SK-N-SH (cell line): ENCODE results near the gene H2BK1. TPM values are rescaled to one million over a fixed set of nuclear protein-coding genes. Genes with fewer than 3 reads are reported as not detected.
A peak's percentile ranks its signal among the peaks of the same experiment; 100 is the strongest.

ENCODE experiments used
- CTCF ChIA-PET: fragments of 300-600, 350-600 bp; formaldehyde crosslinking; extraction: SDS; loops from one replicate; lab custom pipeline; 2021; lab: Yijun Ruan, JAX
- POLR2A ChIA-PET: fragments of 350-600 bp; sonication (Branson Sonifier 250); formaldehyde crosslinking; extraction: SDS; loops from one replicate; lab custom pipeline; 2020; ENCODE audit warnings: antibody characterized with exemption, inconsistent platforms; lab: Yijun Ruan, JAX
- DNase-seq: peaks from one replicate; pipeline ENCODE4 v3.0.0; 2012
- H2AFZ ChIP-seq: fragments of 200-600 bp; sonication (generic); 2 replicates; pipeline ENCODE4 v1.8.1; 2016; ENCODE audit warnings: antibody characterized with exemption, mild to moderate bottlenecking, low read depth
- H3F3A ChIP-seq: fragments of 200-600 bp; sonication (generic); replicated peaks from 2 replicates; pipeline ENCODE3; 2016; ENCODE audit warnings: antibody characterized with exemption, mild to moderate bottlenecking; ENCODE audit not compliant: insufficient read depth
- H3K27ac ChIP-seq, 2 experiments: fragments of 200-500 bp in 1 of 2; fragments of 200-600 bp in 1 of 2; sonication (Bioruptor generic) in 1 of 2; sonication (generic), shearing (Covaris generic) in 1 of 2; 2 replicates each; pipeline versions ENCODE4 v1.5.1 to v1.6.1; 2014 to 2016; ENCODE audit warnings: low read depth in 2 of 2, inconsistent platforms in 1 of 2, low read length in 1 of 2, mild to moderate bottlenecking in 1 of 2, mixed read lengths in 1 of 2
- H3K27me3 ChIP-seq: fragments of 200-600 bp; sonication (generic), shearing (Covaris generic); 2 replicates; pipeline ENCODE4 v1.6.1; 2016; ENCODE audit warnings: mixed run types; ENCODE audit not compliant: insufficient read depth
- H3K36me3 ChIP-seq, 2 experiments: fragments of 200-500 bp in 1 of 2; fragments of 200-600 bp in 1 of 2; sonication (Bioruptor generic) in 1 of 2; sonication (generic) in 1 of 2; replicated peaks in 1 of 2; 2 replicates each; pipeline versions ENCODE3 to v1.5.1; 2014 to 2016; ENCODE audit warnings: low read length in 1 of 2, mild to moderate bottlenecking in 1 of 2; ENCODE audit not compliant: insufficient read depth in 2 of 2, control insufficient read depth in 1 of 2
- H3K4me1 ChIP-seq, 2 experiments: fragments of 200-500 bp in 1 of 2; fragments of 200-600 bp in 1 of 2; sonication (Bioruptor generic) in 1 of 2; sonication (generic), shearing (Covaris generic) in 1 of 2; 2 replicates each; pipeline versions ENCODE4 v1.5.1 to v1.6.1; 2014 to 2016; ENCODE audit warnings: low read depth in 1 of 2, low read length in 1 of 2, mixed run types in 1 of 2; ENCODE audit not compliant: insufficient read depth in 2 of 2, control insufficient read depth in 1 of 2
- H3K4me2 ChIP-seq: fragments of 200-600 bp; sonication (generic), shearing (Covaris generic); 2 replicates; pipeline ENCODE4 v1.6.1; 2017; ENCODE audit warnings: mixed run types
- H3K4me3 ChIP-seq, 2 experiments: fragments of 200-500 bp in 1 of 2; fragments of 200-600 bp in 1 of 2; sonication (Bioruptor generic) in 1 of 2; sonication (generic), shearing (Covaris generic) in 1 of 2; 2 replicates each; pipeline versions ENCODE4 v1.5.1 to v1.8.1; 2014 to 2016; ENCODE audit warnings: low read depth in 2 of 2, inconsistent platforms in 1 of 2, low read length in 1 of 2, mild to moderate bottlenecking in 1 of 2, mixed read lengths in 1 of 2, moderate library complexity in 1 of 2
- H3K79me2 ChIP-seq: fragments of 200-600 bp; sonication (generic); 2 replicates; pipeline ENCODE4 v1.8.1; 2017; ENCODE audit warnings: mild to moderate bottlenecking; ENCODE audit not compliant: insufficient read depth
- H3K9ac ChIP-seq: fragments of 200-600 bp; sonication (generic); 2 replicates; pipeline ENCODE4 v1.6.1; 2017; ENCODE audit warnings: mixed run types
- H3K9me2 ChIP-seq: fragments of 200-600 bp; sonication (generic); 2 replicates; pipeline ENCODE4 v1.6.1; 2017; ENCODE audit warnings: mixed run types
- H3K9me3 ChIP-seq: fragments of 200-600 bp; sonication (generic); 2 replicates; pipeline ENCODE4 v1.6.1; 2017; ENCODE audit warnings: mixed run types, mild to moderate bottlenecking, moderate library complexity
- H4K20me1 ChIP-seq: fragments of 200-600 bp; sonication (generic); 2 replicates; pipeline ENCODE4 v1.6.1; 2017; ENCODE audit warnings: mild to moderate bottlenecking, mixed run types; ENCODE audit not compliant: insufficient read depth
- JUND ChIP-seq: IDR thresholded peaks from 2 replicates; pipeline ENCODE4 v1.4.0; 2012
- MXI1 ChIP-seq: IDR thresholded peaks from 2 replicates; pipeline ENCODE4 v1.6.1; 2012; ENCODE audit warnings: mild to moderate bottlenecking, low read depth, low read length, improper control_type of control experiment
- POLR2AphosphoS5 ChIP-seq: IDR thresholded peaks from 2 replicates; pipeline ENCODE4 v1.6.1; 2012; ENCODE audit warnings: low read depth, low read length
- REST ChIP-seq: IDR thresholded peaks from 2 replicates; pipeline ENCODE4 v1.6.1; 2012; ENCODE audit warnings: mild to moderate bottlenecking, low read depth, low read length, moderate library complexity
- RXRA ChIP-seq: IDR thresholded peaks from 2 replicates; pipeline ENCODE4 v1.4.0; 2012; ENCODE audit warnings: low read depth, mild to moderate bottlenecking, borderline replicate concordance
- TEAD4 ChIP-seq: IDR thresholded peaks from 2 replicates; pipeline ENCODE4 v1.4.0; 2012; ENCODE audit warnings: mild to moderate bottlenecking, borderline replicate concordance; ENCODE audit not compliant: insufficient read depth
- USF2 ChIP-seq: fragments of 150-350 bp; IDR thresholded peaks from 2 replicates; pipeline ENCODE4 v1.6.1; 2017; ENCODE audit warnings: antibody characterized with exemption, low read length, low read depth, borderline replicate concordance
- ZBTB33 ChIP-seq: IDR thresholded peaks from 2 replicates; pipeline ENCODE4 v1.4.0; 2012; ENCODE audit warnings: low read depth, borderline replicate concordance
- WGBS: methylation state at CpG from one replicate; pipeline ENCODE4 v1.1.6; 2017; ENCODE audit warnings: low lambda C conversion rate; 5-methylcytosine and 5-hydroxymethylcytosine counted together
- polyA plus RNA-seq, 3 experiments: library from polyadenylated mRNA; depleted of rRNA; stranded (reverse); fragments of >200 nt; gene quantifications; 2 replicates each; pipeline ENCODE4 v1.2.3, GENCODE V29; 2012
- TF ChIP-seq, protein P1 (sequence below): IDR thresholded peaks from 2 replicates; pipeline ENCODE4 v1.4.0; 2012; ENCODE audit warnings: low read depth, borderline replicate concordance

H2BK1 gene
- polyA plus RNA-seq, 1 of the 3 experiments (the other 2 are of a cell fraction): not detected

- Histone ChIP-seq H3K4me2 (no peak overlapping the region), H3K4me1 (peaks cover 31 to 35% of the 10 kb centered on the region in 2 experiments), H3K27me3 (no peaks in the 10 kb centered on the region), H3K27ac (no peak overlapping the region), H4K20me1 (peaks cover 37% of the 10 kb centered on the region), H3K36me3 (peaks cover 16 to 50% of the 10 kb centered on the region in 2 experiments), H3F3A (peaks cover 42% of the 10 kb centered on the region), H3K79me2 (peaks cover 40% of the 10 kb centered on the region), H3K4me3 (no peak overlapping the region), H3K9ac (no peak overlapping the region), H3K9me3 (no peaks in the 10 kb centered on the region), H3K9me2 (no peaks in the 10 kb centered on the region), H2AFZ (no peak overlapping the region)
- POLR2A ChIA-PET: interaction anchor here (0.8 to 3.7 kb wide), 5 partner anchors 9 to 30 kb away, joined by 3 to 20 read pairs (median 8); partner anchors contain the start of genes ABCF2 and CHPF2
- CTCF ChIA-PET: interaction anchor here (1.0 to 6.2 kb wide), 15 partner anchors 8 to 119 kb away, joined by 3 to 122 read pairs (median 15); partner anchors contain the start of genes ABCF2, CHPF2 and GBX1
- 38% methylated on average over 1 of the region's 2 CpGs for WGBS
- TF ChIP-seq, protein P1, sequence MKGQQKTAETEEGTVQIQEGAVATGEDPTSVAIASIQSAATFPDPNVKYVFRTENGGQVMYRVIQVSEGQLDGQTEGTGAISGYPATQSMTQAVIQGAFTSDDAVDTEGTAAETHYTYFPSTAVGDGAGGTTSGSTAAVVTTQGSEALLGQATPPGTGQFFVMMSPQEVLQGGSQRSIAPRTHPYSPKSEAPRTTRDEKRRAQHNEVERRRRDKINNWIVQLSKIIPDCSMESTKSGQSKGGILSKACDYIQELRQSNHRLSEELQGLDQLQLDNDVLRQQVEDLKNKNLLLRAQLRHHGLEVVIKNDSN: no peak
- DNase-seq: no peak
Measured at GRCh38 chr7:151243045-151243349, 32.7 kb upstream of the H2BK1 start.

- Histone ChIP-seq H3K4me2 (no peak overlapping the region), H2AFZ (no peak overlapping the region), H3F3A (peaks cover 41% of the 10 kb centered on the region), H3K9ac (no peak overlapping the region), H3K4me3 (no peak overlapping the region), H3K9me3 (no peaks in the 10 kb centered on the region), H3K27ac (no peak overlapping the region), H4K20me1 (peaks cover 43% of the 10 kb centered on the region), H3K27me3 (no peaks in the 10 kb centered on the region), H3K4me1 (peaks cover 27 to 29% of the 10 kb centered on the region in 2 experiments), H3K79me2 (peaks cover 40% of the 10 kb centered on the region), H3K9me2 (no peaks in the 10 kb centered on the region), H3K36me3 (peaks cover 17 to 56% of the 10 kb centered on the region in 2 experiments)
- TF ChIP-seq TEAD4 (no peak), POLR2AphosphoS5 (peak; percentile 28)
- ChIA-PET POLR2A (interaction anchor here (1.0 to 3.7 kb wide), 4 partner anchors 10 to 15 kb away, joined by 3 to 20 read pairs (median 13); partner anchors contain the start of genes ABCF2 and CHPF2), CTCF (interaction anchor here (0.6 to 6.2 kb wide), 18 partner anchors 8 to 127 kb away, joined by 3 to 122 read pairs (median 6); partner anchors contain the start of genes ABCF2 and CHPF2)
- WGBS: 91% methylated on average over 16 of the region's 20 CpGs
- no peak for DNase-seq
Measured at GRCh38 chr7:151242159-151243044, 32.1 kb upstream of the H2BK1 start.

DNA sequence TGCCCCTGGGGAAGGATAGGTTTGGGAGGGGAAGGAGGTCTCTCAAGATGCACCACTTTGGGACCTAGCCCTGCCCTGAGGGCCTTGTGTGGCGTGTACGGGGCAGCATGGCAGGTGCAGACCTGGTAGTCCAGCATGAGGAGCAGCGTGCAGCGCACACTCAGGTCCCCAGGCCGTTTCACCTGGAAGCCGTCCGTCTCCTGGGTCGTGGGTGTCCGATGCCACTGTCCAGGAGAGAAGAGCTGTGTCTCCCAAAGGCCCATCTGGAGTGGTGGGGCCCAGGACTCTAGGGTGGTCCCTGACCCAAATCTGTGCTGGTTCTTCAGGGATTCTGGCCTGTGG, 31.4 kb upstream of the H2BK1 start:
- Histone ChIP-seq H4K20me1 (peaks cover 50% of the 10 kb centered on the region), H3K9ac (no peak overlapping the region), H3K36me3 (peaks cover 22 to 62% of the 10 kb centered on the region in 2 experiments), H3K4me1 (peaks cover 20 to 23% of the 10 kb centered on the region in 2 experiments), H2AFZ (no peak overlapping the region), H3K27ac (no peak overlapping the region), H3K9me3 (no peaks in the 10 kb centered on the region), H3K27me3 (no peaks in the 10 kb centered on the region), H3F3A (peaks cover 36% of the 10 kb centered on the region), H3K9me2 (no peaks in the 10 kb centered on the region), H3K79me2 (peaks cover 41% of the 10 kb centered on the region), H3K4me2 (no peak overlapping the region), H3K4me3 (no peak overlapping the region)
- no peak for DNase-seq
- ChIA-PET CTCF (interaction anchor here (0.6 to 4.3 kb wide), 10 partner anchors 9 to 126 kb away, joined by 3 to 74 read pairs (median 3); no protein-coding TSS in a partner anchor), POLR2A (interaction anchor here (3.0 kb wide), 1 partner anchor 9 kb away, joined by 18 read pairs; the partner anchor contains the start of gene CHPF2)
- WGBS: 95% methylated on average over 9 of the region's 9 CpGs
- TF ChIP-seq, protein P1: no peak
- TF ChIP-seq RXRA (no peak), ZBTB33 (no peak), USF2 (no peak), JUND (no peak), REST (no peak), MXI1 (no peak)
